CD4-positive, alpha-beta memory T cell (primary cell): ENCODE results near the gene ZNF423. TPM values are rescaled to one million over a fixed set of nuclear protein-coding genes. Genes with fewer than 3 reads are reported as not detected.

Experiments used
- CTCF ChIA-PET: fragments of 350-600 bp; sonication (Branson Sonifier 250); formaldehyde crosslinking; loops from one replicate; lab custom pipeline; 2021; ENCODE audit warnings: inconsistent platforms; ENCODE audit not compliant: partially characterized antibody; lab: Charles Lee
- POLR2A ChIA-PET: fragments of 350-600 bp; sonication (Branson Sonifier 250); formaldehyde crosslinking; loops from one replicate; lab custom pipeline; 2021; ENCODE audit not compliant: partially characterized antibody; lab: Charles Lee
- DNase-seq, 5 donors: peaks; one replicate each; pipeline versions ENCODE4 v3.0.0 to v3.0.0-alpha.2; 2020 to 2022; ENCODE audit warnings: mixed read lengths in 1 of 5
- H3K27ac ChIP-seq: one replicate; pipeline ENCODE4 v1.7.0; 2013; ENCODE audit warnings: low read depth, low read length
- H3K27me3 ChIP-seq: 2 replicates; pipeline ENCODE4 v1.7.0; 2013; ENCODE audit warnings: mild to moderate bottlenecking, low read length, moderate library complexity; ENCODE audit not compliant: insufficient read depth
- H3K36me3 ChIP-seq: 2 replicates; pipeline ENCODE4 v1.7.0; 2013; ENCODE audit warnings: mild to moderate bottlenecking, low read length, moderate library complexity; ENCODE audit not compliant: insufficient read depth
- H3K4me1 ChIP-seq: 2 replicates; pipeline ENCODE4 v1.7.0; 2013; ENCODE audit warnings: mild to moderate bottlenecking, low read length, moderate library complexity; ENCODE audit not compliant: insufficient read depth
- H3K4me3 ChIP-seq, 2 donors: one replicate each; pipeline ENCODE4 v1.7.0; 2013; ENCODE audit warnings: low read length in 2 of 2, mild to moderate bottlenecking in 1 of 2
- H3K9me3 ChIP-seq, 2 donors: one replicate each; pipeline ENCODE4 v1.7.0; 2013; ENCODE audit warnings: low read length in 2 of 2, control low read depth in 1 of 2; ENCODE audit not compliant: control insufficient read depth in 1 of 2
- H3K27ac Mint-ChIP-seq, 7 donors: one replicate each; pipeline ENCODE4 v1.8.0; 2020 to 2021; ENCODE audit warnings: mixed read lengths in 7 of 7, mild to moderate bottlenecking in 6 of 7, inconsistent platforms in 3 of 7, moderate library complexity in 3 of 7
- H3K27me3 Mint-ChIP-seq, 2 donors: one replicate each; pipeline ENCODE4 v1.8.0; 2020 to 2021; ENCODE audit warnings: mixed read lengths in 2 of 2
- H3K36me3 Mint-ChIP-seq, 2 donors: one replicate each; pipeline ENCODE4 v1.8.0; 2020 to 2021; ENCODE audit warnings: mixed read lengths in 2 of 2, inconsistent platforms in 1 of 2, mild to moderate bottlenecking in 1 of 2
- H3K4me1 Mint-ChIP-seq, 4 donors: one replicate each; pipeline ENCODE4 v1.8.0; 2020 to 2021; ENCODE audit warnings: mixed read lengths in 4 of 4, mild to moderate bottlenecking in 1 of 4
- H3K4me3 Mint-ChIP-seq, 8 donors: one replicate each; pipeline ENCODE4 v1.8.0; 2020 to 2021; ENCODE audit warnings: mixed read lengths in 8 of 8, mild to moderate bottlenecking in 7 of 8, moderate library complexity in 6 of 8, inconsistent platforms in 3 of 8
- H3K9me3 Mint-ChIP-seq, 8 donors: one replicate each; pipeline ENCODE4 v1.8.0; 2020 to 2021; ENCODE audit warnings: mixed read lengths in 8 of 8, mild to moderate bottlenecking in 5 of 8, inconsistent platforms in 3 of 8, moderate library complexity in 1 of 8
- intact Hi-C: fragments of 100-400 bp; cut with micrococcal nuclease; formaldehyde crosslinking; loops from one replicate; pipeline ENCODE4 v1.15.1; 2023
- polyA plus RNA-seq, 2 donors: library from polyadenylated mRNA; unstranded; fragments of 300-500 nt; fragmentation: Illumina TruSeq; gene quantifications; one replicate each; pipeline ENCODE4 v1.2.3, GENCODE V29; 2021
- total RNA-seq, 2 experiments: library from RNA; stranded (reverse); gene quantifications; one replicate each; pipeline ENCODE4 v1.2.3, GENCODE V29; 2021

The ZNF423 gene
- total and polyA plus RNA-seq, 4 experiments from 2014 or later = not detected

DNA sequence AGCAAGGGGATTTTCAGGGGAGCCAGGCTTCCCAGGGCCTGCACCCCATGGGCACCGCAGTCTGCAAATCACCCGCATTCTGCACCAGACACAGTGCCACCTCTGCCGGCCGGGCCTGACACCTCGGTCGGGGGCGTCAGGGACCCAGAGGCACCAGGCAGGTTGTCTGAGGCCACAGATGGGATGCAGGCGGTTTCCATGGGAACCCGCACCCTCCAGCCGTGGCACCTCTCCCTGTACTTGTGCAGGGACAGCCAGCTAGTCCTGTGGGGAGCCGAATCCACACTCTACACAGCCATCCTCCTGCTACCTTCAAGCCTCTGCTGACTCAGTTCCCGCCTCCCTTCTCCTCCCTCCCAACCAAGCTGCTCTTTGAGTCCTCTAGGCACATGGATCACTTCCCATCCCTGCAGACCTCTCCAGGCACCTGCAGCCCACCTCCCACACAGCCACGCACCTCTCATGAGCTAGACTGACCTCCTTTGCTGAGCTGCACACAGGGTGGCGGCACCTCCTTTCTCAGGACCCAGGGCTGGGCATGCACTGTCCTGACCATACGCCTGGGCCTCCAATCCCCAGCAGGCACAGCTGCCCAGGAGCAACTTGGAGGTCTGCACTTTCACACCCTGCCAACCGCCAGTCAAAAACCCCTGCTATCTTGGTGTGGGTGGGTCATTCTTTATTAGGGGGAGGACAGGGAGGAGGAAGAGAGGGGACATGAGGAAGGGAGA, 362.9 kb downstream of the ZNF423 start:
- POLR2A ChIA-PET = no interaction called here
- no peaks in the 10 kb centered on the region for H3K9me3 ChIP-seq
- H3K27me3 Mint-ChIP-seq = peaks cover 4 to 5% of the 10 kb centered on the region in 2 donors
- no peak for DNase-seq
- peak overlapping the region in 2 of 7 donors; percentile 23 to 32 for H3K27ac Mint-ChIP-seq
- H3K9me3 Mint-ChIP-seq = no peaks in the 10 kb centered on the region
- no peak overlapping the region for H3K4me3 ChIP-seq
- H3K4me3 Mint-ChIP-seq = no peak overlapping the region
- H3K36me3 ChIP-seq = no peaks in the 10 kb centered on the region
- H3K4me1 ChIP-seq = peaks cover 9% of the 10 kb centered on the region
- H3K36me3 Mint-ChIP-seq = no peaks in the 10 kb centered on the region
- no peak overlapping the region for H3K27ac ChIP-seq
- intact Hi-C loops = loop anchor here (1.0 kb wide), 1 partner anchor 52 kb away; no protein-coding TSS in a partner anchor
- no peaks in the 10 kb centered on the region for H3K27me3 ChIP-seq
- CTCF ChIA-PET = interaction anchor here (1.0 kb wide), 1 partner anchor 28 kb away, joined by 3 read pairs; no protein-coding TSS in a partner anchor
- H3K4me1 Mint-ChIP-seq = peaks cover 0 to 4% (median 2%) of the 10 kb centered on the region in 4 donors

DNA sequence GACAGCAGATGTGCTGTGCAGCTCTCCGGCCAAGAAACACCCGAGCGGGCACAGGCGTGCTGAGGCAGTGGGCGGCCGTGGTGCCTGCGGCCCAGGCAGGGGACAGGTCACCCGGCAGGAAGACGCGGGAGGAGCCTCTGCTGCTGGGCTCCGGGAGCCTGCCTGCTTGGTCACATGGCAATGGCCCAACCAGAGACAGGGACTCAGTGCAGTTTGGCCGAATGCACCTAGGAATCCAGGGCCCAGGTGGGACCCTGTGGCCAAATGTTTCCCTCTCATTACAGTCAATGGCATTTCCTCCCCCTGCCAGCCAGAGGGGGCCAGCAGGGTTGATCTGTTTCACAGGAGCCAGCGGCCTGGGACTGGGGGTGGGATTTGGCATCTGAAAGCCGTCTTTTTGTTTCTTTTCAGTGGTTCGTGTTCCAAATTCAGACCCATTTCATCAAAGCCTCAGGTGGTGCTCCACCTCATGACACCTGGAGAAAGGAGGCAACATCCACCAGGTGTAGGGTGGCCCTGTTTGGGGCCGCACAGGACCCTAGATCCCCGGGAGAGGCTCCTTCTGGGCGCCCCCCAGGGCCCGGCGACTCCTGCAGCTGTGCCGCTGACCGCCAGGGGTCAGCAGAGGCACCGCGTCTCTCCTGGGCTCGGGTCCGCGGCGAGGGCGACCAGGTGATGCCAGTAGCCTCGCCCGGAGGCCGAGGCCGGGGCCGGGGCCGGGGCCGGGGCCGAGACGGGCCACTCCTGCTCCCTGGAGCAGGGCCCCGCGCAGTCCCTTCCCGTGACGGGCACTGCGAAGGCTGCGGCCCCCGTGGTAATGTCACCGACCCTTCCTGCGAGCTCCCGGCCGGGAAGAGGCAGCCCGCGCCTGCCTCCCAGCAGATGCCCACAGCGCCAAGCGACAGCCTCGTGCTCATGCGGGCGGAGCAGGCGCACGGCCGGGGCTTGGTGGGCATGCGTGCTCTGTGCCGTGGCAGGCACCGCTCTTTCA, 363.8 kb downstream of the ZNF423 start:
- Histone ChIP-seq H3K27me3 (no peaks in the 10 kb centered on the region), H3K9me3 (no peaks in the 10 kb centered on the region), H3K27ac (no peak overlapping the region), H3K4me3 (no peak overlapping the region), H3K36me3 (no peaks in the 10 kb centered on the region), H3K4me1 (peaks cover 9% of the 10 kb centered on the region)
- peaks cover 4% of the 10 kb centered on the region in 2 donors for H3K27me3 Mint-ChIP-seq
- H3K36me3 Mint-ChIP-seq = no peaks in the 10 kb centered on the region
- ChIA-PET POLR2A (no interaction called here), CTCF (interaction anchor here (1.2 kb wide), 1 partner anchor 29 kb away, joined by 3 read pairs; no protein-coding TSS in a partner anchor)
- H3K4me1 Mint-ChIP-seq = peaks cover 0 to 4% (median 2%) of the 10 kb centered on the region in 4 donors
- no peak overlapping the region for H3K4me3 Mint-ChIP-seq
- no peaks in the 10 kb centered on the region for H3K9me3 Mint-ChIP-seq
- peak in 4 of 5 donors; percentile 10 to 27 (median 16) for DNase-seq
- intact Hi-C loops = loop anchor here (1.0 kb wide), 1 partner anchor 51 kb away; no protein-coding TSS in a partner anchor
- no peak overlapping the region for H3K27ac Mint-ChIP-seq

GRCh38 chr16:49491106-49491670, 364.7 kb downstream of the ZNF423 start:
- no peak overlapping the region for H3K27ac ChIP-seq
- peaks cover 0 to 4% (median 2%) of the 10 kb centered on the region in 4 donors for H3K4me1 Mint-ChIP-seq
- H3K9me3 ChIP-seq = no peaks in the 10 kb centered on the region
- H3K27me3 ChIP-seq = no peaks in the 10 kb centered on the region
- H3K36me3 Mint-ChIP-seq = no peaks in the 10 kb centered on the region
- H3K9me3 Mint-ChIP-seq = no peaks in the 10 kb centered on the region
- ChIA-PET POLR2A (no interaction called here), CTCF (interaction anchor here (1.2 kb wide), 1 partner anchor 28 kb away, joined by 3 read pairs; no protein-coding TSS in a partner anchor)
- DNase-seq = no peak
- peaks cover 9% of the 10 kb centered on the region for H3K4me1 ChIP-seq
- H3K4me3 ChIP-seq = no peak overlapping the region
- no peak overlapping the region for H3K27ac Mint-ChIP-seq
- H3K36me3 ChIP-seq = no peaks in the 10 kb centered on the region
- intact Hi-C loops = no loop called here
- no peak overlapping the region for H3K4me3 Mint-ChIP-seq
- peaks cover 0 to 4% of the 10 kb centered on the region in 2 donors for H3K27me3 Mint-ChIP-seq

DNA sequence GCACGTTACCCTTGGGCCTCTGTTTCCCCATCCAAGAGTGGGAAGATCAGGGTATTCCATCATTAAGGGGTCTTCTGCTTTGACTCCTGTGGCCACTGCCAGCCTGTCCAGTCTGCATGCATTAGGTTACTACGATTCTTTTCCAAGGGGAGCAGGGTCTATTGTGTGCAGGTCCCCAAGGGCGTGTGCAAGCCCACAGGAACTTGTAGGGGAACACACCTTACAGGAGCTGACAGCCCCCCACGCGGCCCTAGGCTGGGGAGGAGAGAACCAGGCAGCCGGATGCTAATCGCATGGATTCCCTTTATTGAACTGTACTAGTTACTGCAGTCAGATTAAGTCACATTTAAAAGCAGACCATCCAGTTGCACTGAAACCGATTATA, 365.6 kb downstream of the ZNF423 start:
- H3K27me3 ChIP-seq = no peaks in the 10 kb centered on the region
- no peaks in the 10 kb centered on the region for H3K9me3 Mint-ChIP-seq
- peaks cover 0 to 4% of the 10 kb centered on the region in 2 donors for H3K27me3 Mint-ChIP-seq
- no peak overlapping the region for H3K4me3 ChIP-seq
- peaks cover 9% of the 10 kb centered on the region for H3K4me1 ChIP-seq
- no peaks in the 10 kb centered on the region for H3K9me3 ChIP-seq
- no peak for DNase-seq
- POLR2A ChIA-PET = no interaction called here
- intact Hi-C loops = loop anchor here (1.0 kb wide), 1 partner anchor 82 kb away; no protein-coding TSS in a partner anchor
- H3K4me3 Mint-ChIP-seq = no peak overlapping the region
- H3K27ac Mint-ChIP-seq = no peak overlapping the region
- H3K36me3 Mint-ChIP-seq = no peaks in the 10 kb centered on the region
- H3K36me3 ChIP-seq = no peaks in the 10 kb centered on the region
- CTCF ChIA-PET = no interaction called here
- H3K27ac ChIP-seq = no peak overlapping the region
- H3K4me1 Mint-ChIP-seq = peaks cover 0 to 4% (median 2%) of the 10 kb centered on the region in 4 donors

DNA sequence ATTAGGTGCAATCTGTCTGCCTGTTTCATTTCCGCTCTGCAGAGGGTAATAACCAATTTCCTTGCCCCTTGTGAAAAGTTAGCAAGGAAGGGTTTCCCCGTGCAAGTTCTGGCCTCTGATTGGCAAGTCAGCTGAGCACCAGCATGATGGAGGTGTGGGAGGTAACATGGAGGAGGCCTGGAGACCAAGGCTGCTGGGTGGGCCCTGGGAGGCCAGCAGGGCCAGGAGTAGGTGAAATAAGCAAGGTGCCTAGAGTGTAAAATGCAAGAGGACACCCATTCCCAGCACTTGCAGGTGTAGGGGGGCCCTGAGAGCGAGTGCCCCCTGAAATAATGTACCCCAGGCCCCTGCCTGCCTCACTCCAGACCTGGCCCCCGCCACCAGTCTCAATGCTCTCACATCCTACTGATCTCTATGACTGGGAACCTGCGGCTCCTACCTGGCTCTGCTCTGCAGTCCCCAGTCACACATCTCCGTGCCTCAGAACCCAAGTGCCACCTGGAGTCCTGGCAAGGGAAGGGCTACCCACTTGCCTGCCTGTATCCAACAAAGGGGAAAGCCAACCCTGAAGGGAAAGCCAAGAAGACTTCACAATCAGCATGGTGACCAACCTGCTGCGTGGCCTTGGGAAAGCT, 366.1 kb downstream of the ZNF423 start:
- peaks cover 9% of the 10 kb centered on the region for H3K4me1 ChIP-seq
- Mint-ChIP-seq H3K9me3 (no peaks in the 10 kb centered on the region), H3K27ac (no peak overlapping the region), H3K4me1 (peaks cover 0 to 4% (median 2%) of the 10 kb centered on the region in 4 donors), H3K27me3 (peaks cover 0 to 4% of the 10 kb centered on the region in 2 donors), H3K36me3 (no peaks in the 10 kb centered on the region), H3K4me3 (no peak overlapping the region)
- DNase-seq = no peak
- no peak overlapping the region for H3K4me3 ChIP-seq
- no peaks in the 10 kb centered on the region for H3K36me3 ChIP-seq
- intact Hi-C loops = loop anchor here (1.0 kb wide), 1 partner anchor 82 kb away; no protein-coding TSS in a partner anchor
- no peak overlapping the region for H3K27ac ChIP-seq
- no peaks in the 10 kb centered on the region for H3K27me3 ChIP-seq
- ChIA-PET POLR2A (no interaction called here), CTCF (no interaction called here)
- no peaks in the 10 kb centered on the region for H3K9me3 ChIP-seq

GRCh38 chr16:49488740-49489525, 367.0 kb downstream of the ZNF423 start:
- H3K36me3 Mint-ChIP-seq = no peaks in the 10 kb centered on the region
- H3K27me3 ChIP-seq = no peaks in the 10 kb centered on the region
- H3K9me3 ChIP-seq = no peaks in the 10 kb centered on the region
- no peak overlapping the region for H3K27ac Mint-ChIP-seq
- no peak for DNase-seq
- H3K27me3 Mint-ChIP-seq = peaks cover 0 to 4% of the 10 kb centered on the region in 2 donors
- POLR2A ChIA-PET = no interaction called here
- intact Hi-C loops = no loop called here
- no peak overlapping the region for H3K4me3 ChIP-seq
- no peaks in the 10 kb centered on the region for H3K9me3 Mint-ChIP-seq
- no peak overlapping the region for H3K4me3 Mint-ChIP-seq
- H3K27ac ChIP-seq = no peak overlapping the region
- CTCF ChIA-PET = no interaction called here
- peaks cover 9% of the 10 kb centered on the region for H3K4me1 ChIP-seq
- no peaks in the 10 kb centered on the region for H3K36me3 ChIP-seq
- peaks cover 0 to 4% (median 2%) of the 10 kb centered on the region in 4 donors for H3K4me1 Mint-ChIP-seq
